ENCODE results near the gene TTC39A.
"Not testable (repeated sequence)": the region's sequence is repeated elsewhere in the genome, so short reads cannot be mapped to it uniquely, and the experiment has no call there.

The TTC39A gene

DNA sequence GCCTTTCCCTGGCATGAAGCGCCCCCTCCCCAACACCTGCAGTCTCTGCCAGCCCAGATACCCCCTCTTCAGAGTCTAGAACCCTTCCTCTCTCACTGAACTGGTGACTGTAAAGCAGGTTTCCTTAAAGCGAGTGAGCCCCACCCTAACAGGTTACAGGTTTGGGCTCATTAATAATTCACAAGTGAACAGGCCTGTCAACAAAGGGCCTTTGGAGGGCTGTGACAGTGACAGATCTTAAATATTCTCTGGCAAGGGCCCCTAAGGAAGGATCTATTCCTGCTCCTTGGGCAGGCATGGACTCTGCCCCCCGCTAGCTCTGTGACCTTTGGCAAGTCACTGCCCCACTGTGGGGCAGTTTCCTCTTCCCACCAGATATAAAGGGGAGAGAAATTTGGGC, 5.6 kb upstream of the TTC39A start:
- DNase-seq: no peak

DNA sequence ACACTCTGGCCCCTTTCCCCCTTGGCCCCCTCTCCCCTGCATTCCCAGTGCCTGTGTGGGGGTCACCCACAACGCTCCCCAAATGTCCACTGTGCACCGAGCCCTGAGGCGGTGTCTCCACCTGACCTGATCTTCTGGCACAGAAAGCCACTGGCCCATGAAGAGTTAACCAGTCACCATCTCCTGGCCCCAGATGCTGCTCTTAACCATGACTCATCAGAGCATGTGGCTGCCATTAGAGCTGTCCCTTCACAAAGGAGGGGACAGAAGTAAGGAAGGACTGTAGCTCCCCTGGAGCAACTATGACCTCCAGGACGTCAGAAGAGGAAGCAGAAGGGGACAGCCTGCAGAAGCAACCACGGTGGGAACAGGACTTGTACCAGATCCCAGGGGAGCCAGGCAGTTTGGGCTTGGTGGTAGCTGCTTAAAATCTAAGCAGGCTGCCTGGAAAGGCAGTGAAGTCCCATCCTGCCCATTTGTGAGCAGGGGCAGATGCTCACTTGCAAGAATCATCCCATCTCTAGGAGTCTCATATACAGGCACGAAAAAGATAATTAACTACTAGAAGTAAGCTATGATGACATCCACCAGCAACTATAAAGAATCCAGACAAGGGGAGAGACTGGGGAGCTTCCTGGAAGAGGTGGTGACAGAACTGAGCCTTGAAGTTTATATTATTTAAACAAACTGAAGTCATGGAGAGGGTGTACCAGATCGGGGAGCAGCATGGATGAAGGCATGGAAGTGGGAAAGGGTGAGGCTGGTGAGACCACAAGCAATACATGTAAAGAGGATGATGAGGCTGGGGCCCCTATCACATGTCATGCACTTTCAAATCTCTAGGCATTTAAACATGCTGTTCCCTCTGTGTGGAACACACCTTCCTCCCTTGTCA, 1.1 kb upstream of the TTC39A start:
- no peak for DNase-seq

DNA sequence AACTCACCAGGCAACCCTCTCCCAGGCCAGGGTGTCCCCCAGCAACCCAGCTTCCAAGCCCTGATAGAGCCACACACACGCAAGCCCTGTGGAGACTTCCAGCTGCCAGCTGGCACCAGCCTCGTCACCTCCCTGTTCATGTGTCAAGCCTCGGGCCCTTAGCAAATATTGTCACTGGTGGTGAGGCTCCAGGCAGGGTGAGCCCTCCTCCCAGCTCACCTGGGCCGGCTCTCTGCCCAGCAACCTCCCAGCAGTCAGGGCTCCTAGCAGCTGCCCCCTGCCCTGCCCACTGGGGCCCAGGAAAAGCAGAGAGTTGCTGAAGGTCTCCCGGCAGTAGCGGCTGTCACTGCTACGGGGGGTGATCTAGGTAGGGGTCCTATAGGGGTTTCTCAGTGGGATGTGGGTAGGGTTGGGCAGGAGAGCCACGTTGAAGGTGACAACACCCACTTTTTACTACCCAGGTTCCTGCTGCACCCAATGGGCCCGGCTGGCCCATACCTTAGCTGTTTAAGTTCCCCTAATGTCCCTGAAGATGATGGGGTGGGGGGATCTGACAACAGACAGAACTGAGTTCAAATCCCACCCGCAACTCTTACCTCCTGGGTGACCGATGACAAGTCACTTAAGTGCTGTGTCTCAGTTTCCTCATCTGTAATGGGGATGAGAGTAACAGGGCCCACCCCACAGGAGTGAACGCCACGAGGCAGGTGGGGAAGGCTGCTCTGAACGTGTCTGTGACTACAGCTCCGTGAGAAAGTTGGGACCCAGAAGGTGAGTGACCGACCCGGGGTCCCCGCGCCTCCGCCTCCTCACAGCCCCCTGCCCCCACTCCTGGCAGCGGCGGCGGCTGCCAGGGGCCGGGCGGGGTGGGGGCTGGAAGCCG, 678 bp downstream of the TTC39A start:
- no peak for DNase-seq

DNA sequence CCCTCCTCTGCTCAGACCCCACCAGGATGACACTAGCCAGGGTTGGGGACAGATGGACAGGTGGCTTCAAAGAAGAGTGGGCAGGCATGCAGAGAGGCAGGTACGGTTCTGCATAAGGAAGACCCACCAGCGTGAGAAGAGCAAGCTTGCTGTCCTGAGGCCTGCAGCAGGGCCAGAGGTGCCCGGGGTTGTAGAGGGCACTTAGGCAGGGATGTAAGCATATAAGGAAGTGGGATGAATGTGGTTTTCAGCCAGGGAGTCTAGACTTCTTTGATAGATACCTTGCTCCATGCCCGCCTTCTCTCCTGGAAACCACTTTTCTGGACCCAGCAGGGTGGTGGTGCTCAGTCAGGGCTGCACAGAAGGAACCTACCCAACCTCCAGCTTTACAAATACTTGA, 1.4 kb downstream of the TTC39A start:
- DNase-seq: no peak

DNA sequence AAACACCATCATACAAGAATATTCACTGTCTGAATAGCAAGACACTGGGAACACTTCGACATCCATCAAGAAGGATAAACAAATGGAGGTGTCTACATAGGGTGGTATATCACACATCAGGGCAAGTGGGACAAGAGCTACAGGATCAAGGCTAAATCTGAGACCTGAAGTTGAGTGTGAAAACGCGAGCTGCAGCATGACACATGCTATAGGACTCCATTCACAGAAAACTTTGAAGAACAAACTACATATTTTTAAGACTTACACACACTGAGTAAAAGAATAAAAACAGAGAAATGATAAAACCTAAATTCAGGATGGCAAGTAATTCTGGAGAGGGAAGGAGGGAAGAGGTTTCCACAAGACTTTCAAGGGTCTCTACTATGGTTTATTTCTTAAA, 2.1 kb downstream of the TTC39A start:
- no peak for DNase-seq

DNA sequence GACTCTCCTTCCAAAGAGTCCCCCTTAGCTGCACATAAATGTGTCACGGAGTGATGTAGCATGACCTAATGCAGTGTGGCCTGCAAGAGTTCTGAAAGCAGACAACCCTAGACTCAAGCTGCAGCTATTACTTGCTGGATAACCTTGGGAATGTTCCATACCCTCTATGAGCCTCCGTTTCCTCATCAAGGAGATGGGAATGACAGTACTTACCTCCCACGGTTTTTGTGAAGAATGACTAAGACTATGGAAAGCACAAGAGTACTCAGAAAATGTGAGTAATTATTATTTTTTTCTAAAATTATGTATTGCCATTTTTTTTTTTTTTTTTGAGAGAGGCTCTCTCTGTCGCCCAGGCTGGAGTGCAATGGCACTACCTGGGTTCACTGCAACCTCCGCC, 3.0 kb downstream of the TTC39A start:
- DNase-seq: no peak

DNA sequence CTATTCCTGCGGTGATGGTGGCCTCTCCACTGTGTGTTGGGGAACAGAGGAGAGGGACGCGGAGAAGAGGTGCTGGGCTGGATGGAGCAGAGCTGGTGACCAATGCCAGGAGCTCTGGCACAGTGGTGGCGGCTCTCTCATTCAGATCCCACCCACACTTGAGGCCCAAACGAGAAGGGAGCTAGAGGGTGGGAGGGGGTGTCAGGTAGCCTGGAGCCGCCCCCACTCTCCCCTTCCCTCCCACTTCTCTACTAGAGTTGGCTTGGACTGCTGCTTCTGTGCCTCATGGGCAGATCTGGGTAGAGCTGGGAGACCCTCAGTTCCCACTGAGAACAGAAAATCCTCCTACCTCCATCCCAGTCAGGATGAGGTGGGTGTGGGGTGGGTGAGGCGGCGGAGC, 3.5 kb downstream of the TTC39A start:
- DNase-seq: no peak

DNA sequence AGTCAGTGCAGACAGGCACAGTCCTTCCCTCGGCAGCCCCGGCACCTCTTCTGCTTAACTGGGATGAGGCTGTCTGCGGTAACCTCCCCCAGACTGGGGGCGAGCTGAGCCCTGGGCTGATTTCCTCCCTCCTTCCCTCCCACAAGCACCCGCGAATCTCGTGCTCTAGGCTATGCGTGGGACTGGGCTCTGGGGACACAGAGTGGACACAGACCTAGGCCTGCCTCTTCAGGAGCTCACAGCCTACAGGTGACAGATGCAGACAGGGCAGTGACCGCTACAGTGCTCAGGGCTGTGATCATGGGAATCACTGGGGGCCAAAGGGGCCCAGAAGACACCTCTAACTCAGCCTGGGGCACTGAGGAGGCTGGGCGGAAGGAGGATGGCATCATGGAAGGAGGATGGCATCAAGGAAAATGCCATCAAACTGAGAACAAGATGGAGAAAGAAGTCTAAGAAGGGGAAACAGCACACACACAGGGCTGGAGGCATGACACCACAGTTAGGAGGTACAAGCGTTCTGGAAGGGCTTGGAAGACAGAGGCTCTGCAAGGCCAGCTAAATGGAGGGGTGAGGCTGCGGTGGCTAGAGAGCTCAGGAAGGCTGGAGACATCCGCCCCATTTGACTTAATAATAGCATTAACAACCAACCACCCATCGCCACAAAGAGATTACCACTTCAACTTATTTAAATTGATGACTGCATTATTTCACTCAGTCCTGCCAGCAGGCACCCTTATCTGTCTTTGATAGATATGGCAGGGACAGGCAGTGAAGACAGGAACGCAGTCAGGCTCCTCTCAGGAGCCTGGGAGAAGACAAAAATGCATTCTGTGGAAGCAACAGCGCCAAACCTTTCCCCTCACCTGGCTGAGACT, 4.2 kb downstream of the TTC39A start:
- DNase-seq: no peak

DNA sequence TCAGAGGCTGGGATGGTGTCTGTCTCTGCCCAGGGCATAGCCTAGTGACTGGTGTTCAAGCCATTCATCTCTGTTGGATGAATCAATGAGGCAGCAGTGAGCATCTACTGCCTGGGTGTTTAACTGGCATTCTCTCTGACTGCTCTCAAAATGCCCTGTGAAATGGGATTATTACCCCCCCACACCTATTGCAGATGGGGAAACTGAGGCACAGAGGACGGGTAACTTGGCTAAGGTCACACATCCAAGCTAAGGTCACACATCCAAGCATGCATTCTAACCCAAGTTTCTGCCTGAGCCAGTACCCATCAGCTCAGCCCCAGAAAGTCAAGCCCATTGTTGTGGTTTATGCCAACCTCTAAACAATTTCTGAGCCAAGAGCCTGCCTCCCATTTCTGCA, 5.0 kb downstream of the TTC39A start:
- DNase-seq: no peak

DNA sequence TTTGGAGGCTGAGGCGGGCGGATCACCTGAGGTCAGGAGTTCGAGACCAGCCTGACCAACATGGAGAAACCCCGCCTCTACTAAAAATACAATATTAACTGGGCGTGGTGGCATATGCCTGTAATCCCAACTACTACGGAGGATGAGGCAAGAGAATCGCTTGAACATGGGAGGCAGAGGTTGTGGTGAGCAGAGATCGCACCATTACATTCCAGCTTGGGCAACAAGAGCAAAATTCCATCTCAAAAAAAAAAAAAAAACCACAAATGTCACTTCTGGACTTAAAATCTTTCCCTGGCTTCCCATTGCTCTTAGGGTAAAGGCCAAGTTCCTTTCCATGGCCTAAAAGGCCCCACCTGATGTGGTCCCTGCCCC, 5.4 kb downstream of the TTC39A start:
- not testable (repeated sequence) for DNase-seq

DNA sequence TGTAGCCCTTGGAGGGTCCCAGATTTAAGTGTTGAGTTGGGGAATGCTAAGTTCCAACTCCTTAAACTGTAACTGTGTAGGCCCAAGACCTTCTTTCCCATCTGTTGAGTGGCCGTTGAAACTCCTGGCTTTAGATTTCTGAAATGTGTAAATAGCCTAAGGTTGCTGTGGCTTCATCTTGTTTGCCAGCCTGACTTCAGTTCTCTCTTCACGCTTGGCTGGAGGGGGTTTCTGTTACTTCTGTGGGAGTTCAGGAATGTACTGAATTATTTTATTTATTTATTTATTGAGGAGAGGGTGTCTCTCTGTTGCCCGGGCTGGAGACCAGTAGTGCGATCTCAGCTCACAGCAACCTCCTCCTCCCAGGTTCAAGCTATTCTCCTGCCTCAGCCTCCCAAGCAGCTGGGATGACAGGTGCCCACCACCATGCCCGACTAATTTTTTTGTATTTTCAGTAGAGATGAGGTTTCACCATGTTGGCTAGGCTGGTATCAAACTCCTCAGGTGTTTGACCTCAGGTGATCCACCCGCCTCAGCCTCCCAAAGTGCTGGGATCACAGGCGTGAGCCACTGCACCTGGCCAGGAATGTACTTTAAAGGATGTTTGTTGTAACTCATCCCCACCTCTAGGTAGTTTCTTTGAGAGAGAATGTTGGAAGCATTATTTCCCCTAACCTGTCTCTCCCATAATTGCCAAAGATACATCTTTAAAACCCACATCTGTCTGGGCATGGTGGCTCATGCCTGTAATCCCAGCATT, 5.9 kb downstream of the TTC39A start:
- DNase-seq: no peak

DNA sequence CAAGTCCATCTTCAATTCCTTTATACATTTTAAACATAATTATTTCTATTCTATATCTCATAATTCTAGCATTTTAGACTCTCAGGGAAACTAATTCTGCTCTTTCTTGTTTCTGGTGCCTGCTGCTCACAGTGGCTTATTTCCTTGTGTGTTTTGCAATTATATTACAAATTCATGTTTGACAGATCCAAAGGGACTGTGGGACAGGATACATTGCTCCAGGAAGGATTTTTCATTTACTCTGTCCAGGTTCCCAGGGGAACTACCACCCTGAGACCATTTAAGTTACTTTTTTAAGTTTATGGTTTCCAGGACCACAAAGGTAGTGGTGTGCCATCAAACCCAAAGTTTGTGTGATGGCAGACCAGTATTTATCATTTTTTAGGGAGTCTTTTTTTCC, 6.6 kb downstream of the TTC39A start:
- no peak for DNase-seq

DNA sequence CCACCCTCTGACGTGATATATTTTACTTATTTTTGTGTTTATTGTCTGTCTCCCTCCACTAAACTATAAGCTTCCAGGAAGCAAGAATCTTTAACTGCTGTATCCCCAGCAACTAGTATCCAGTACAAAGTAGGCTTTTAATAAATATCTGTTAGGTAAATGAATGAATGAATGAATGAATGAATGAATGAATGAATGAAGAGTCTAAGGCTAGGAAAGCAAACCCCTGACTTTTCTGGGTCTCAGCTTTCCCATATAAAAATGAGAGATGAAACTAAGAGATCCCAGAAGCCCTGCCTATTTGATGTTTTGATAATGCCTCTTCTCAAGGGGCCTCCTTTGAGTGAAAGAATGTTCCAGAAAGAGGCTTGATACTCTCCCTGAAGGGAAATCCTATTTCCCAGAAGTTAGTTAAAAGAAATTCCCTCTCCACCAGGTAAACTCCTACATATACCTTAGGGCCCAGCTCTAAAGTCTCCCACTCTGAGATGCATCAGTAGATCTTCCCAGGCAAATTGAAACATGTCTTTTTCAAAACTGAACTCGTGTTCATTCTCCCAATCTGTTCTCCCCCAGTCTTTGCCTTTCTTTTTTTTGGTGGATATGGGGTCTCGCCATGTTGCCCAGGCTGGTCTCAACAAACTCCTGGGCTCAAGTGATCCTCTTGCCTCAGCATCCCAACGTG, 7.8 kb downstream of the TTC39A start:
- no peak for DNase-seq

DNA sequence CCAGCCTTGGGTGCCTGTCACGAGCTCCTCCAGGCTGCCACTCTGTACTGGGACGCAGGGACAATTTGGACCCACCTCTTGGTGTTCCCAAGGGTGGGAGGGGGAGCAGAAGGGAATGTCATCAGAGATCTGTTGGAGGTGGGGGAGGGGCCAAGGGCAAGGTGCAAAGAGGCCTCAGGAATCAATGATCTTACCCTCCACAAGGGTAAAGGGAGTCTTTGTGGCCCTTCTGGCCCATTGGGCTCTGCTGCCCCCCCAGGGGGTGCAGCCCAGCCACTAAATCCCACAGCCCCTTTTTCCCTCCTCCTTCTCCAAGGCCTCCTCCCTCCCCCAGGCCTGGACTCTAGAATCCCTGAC, 8.5 kb downstream of the TTC39A start:
- DNase-seq: no peak

DNA sequence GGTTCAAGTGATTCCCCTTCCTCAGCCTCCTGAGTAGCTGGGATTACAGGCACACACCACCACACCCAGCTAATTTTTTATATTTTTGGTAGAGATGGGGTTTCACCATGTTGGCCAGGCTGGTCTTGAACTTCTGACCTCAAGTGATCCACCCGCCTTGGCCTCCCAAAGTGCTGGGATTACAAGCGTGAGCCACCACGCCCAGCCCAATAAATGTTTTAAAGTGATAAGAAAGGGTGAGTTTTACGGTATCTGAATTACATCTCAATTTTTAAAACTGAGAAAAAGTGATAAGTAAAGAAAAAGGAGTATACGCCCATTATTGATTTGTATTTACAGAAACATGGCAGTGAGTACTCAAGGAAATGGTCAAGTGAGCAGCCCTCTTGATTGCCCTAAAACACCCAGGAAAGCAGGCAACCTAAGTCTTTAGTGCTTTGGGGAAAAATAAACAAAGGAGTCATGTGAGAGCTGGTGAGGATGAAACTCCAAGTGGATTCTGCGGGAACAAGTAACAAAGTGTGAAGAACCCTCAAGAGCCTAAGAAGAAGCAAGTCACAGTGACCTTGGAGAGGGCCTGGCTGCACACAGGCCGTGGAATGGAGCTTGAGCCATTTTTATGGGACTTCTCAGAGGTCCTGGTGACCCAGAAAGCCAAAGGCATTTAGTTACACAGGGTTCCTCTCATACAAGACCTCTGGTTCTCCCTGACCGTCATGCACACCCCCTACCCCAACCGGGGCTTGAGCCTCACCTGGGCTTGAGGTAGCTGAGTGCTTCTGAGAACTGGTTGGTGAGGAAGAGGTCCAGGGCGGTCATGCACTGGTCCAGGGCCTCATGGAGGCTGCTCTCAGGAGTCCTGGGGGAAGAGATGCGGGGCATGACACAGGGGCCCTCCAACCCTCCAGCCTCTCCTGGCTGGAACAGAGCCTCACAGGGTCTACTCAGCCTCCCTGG, 9.1 kb downstream of the TTC39A start:
- no peak for DNase-seq

DNA sequence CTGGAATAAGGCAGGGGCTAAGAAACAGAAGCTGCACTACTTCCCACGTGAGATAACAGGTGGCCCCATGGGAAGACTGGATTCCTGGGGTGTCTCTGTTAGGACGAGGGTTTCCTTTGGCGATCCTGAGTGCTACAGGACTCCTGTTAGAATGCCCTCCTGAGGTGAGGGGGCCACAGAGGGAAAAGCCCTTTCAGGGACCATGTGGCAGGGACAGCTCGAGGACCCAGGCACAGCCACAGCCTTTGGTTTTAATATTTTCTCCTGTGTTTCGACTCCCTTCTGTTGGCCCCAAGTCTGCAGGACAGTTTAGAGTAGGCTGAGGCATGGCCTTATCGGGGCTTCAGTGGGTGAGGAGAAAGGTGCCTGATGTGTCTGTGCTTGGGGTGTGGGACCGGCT, 12.6 kb downstream of the TTC39A start:
- no peak for DNase-seq

DNA sequence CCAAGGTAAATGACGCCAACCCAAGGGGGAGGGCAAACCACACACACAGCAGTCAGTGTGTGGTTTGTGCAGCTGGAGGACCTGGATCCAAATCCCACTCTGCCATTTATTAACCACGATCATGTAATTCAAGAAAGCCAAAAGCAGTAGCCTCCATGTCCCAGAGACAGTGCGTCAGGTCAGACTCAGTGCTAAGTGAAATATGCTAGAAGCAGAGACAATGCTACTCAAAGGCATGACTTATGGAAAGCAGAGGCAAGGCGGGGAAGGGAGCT, 13.6 kb downstream of the TTC39A start:
- DNase-seq: no peak

DNA sequence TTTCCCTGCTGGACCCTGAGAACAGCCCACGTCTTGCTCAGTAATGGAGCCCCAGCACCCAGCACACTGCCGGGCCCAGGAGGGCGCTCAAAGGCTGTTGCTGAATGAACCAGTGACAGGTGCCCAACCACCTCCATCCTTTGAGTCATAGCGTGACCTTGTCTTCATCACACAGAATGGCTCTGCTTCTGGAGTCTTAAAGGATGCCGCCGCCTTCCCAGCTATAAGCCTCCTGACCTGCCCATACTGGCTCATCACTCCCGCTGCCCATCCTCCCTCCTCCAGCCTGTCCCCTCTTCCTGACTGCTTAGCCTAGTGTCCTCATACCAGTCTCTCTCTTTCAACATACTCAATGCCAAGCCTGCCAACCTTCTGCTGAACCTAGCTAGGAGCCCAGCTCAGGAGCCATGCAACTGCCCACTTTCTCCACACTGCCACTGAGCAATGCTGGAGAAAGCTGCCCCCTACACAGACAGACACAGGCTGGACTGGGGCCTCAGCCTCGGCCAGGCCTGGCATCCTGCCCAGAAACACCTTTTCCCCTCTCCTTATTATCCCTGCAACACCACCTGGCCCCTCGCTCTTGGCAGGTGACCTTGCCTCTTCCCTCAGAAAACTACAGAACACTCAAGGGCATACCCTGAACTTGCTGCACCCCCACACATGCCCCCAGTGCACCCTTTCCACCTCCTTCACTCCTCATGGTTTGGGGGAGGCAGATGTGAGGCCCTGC, 14.1 kb downstream of the TTC39A start:
- no peak for DNase-seq

DNA sequence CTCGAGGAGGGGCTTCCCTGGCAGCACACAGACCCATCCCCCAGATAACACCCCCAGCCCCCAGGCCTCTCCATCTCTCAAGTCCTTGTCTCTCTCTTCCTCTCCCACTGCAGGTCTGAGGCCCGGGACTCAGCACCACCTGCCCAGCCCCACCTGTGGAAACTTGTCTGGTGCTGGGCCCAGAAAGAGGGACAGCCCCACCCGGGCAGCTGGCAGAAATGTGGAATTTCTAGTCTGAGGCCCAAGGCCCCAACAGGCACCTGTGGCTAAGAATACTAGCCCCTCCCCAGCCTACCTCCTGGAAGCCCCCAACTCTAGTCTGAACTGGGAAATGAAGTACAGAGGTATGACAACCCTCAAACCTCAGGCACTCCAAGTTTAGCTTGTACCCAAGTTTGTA, 15.4 kb downstream of the TTC39A start:
- DNase-seq: no peak

All from activated CD4-positive, alpha-beta T cell treated with anti-CD3 and anti-CD28 coated beads for 4 hours (primary cell).